Inflammatory macrophage treated with lipopolysaccharide for 1 hour (primary cell): ENCODE results near the gene CNEP1R1.

Experiments
- DNase-seq, 2 donors: peaks; one replicate each; pipeline ENCODE4 v3.0.0-alpha.2; 2020 to 2022

CNEP1R1 gene

GRCh38 chr16:50021544-50021943 lies 3.5 kb upstream of the CNEP1R1 start:
- DNase-seq = no peak

DNA sequence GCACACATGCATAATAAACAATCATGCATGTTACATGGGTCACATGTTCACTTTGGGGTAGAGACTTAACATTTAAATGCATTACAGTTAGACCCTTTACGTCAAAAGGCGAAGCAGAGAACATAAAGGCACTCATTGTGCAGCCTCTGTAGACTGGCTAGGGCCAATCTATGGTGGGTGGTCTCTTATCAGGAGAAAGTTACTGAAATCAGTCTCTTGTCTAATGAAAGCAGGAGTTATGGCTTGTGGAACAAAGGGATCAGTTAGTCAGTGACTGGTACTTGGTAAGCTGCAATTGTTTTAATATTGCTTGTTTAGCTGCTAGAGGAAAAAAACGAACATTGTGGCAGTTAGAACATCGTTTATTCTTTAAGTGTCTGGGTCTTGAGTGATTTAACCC lies 1.4 kb upstream of the CNEP1R1 start:
- DNase-seq = no peak

GRCh38 chr16:50024207-50024606 lies 818 bp upstream of the CNEP1R1 start:
- DNase-seq = no peak

GRCh38 chr16:50025537-50025931 lies 509 bp downstream of the CNEP1R1 start:
- no peak for DNase-seq

GRCh38 chr16:50027829-50028228 lies 2.8 kb downstream of the CNEP1R1 start:
- DNase-seq = no peak

GRCh38 chr16:50035468-50035992 lies 10.5 kb downstream of the CNEP1R1 start:
- no peak for DNase-seq

- DNase-seq = no peak
Measured at GRCh38 chr16:50036426-50036825, 11.4 kb downstream of the CNEP1R1 start.

- peak; percentile 80 to 96 for DNase-seq
Measured at GRCh38 chr16:50037662-50038220, 12.7 kb downstream of the CNEP1R1 start.

GRCh38 chr16:50038286-50038685 lies 13.3 kb downstream of the CNEP1R1 start:
- peak in 1 of 2 donors; percentile 34 for DNase-seq

DNA sequence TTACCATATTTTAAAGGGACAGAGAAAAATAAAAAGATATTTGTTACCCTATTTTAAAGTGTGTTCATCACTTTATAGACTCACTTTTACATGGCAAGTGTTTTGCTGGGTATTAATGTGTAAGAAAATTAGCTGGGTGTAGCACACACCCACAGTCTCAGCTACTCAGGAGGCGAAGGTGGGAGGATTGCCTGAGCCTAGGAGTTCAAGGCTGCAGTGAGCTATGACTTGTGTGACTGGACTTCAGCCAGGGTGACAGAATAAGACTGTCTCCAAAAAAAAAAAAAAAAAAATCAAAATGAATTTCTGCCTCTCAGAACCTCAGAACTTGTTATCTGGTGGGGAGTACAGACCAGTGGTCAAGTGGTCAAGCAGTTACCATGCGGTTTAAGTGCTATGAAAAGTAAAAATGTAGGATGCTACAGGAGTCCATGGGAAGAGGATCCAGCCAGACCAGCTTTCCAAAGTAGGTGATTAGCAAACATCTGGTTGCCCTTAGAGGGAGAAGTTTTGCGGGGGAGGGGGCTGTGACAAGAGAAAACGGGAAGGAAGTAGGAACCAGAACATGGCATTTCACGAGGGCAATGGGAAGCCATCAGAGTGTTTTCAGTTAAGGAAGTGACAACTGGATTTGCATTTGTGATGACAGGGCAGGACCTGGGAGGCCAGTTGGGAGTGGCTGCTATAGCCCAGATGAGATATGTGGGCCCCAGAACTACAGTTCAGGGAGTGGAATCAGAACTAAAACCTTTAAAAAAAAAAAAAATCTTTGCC lies 13.9 kb downstream of the CNEP1R1 start:
- peak; percentile 92 to 99 for DNase-seq

- DNase-seq = no peak
Measured at GRCh38 chr16:50040018-50040417, 15.0 kb downstream of the CNEP1R1 start.

DNA sequence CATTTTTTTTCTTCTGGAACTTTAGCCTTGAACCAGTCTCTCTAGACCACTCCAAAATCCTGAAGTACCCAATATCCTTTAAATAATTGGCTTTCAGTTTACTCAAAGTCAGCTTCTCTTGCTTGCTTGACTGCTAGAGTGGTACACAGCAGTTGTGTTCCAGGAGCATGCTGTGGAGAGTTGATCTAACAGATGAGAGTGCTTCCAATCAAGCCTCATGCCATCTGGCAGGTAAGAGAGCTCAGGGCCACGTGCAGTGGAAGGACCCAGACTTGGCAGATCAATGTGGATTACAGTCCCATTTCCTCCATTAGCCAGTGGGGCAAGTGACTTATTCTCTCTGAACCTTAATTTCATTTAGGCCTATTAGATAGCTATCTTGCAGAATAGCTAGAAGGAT lies 15.7 kb downstream of the CNEP1R1 start:
- no peak for DNase-seq

DNA sequence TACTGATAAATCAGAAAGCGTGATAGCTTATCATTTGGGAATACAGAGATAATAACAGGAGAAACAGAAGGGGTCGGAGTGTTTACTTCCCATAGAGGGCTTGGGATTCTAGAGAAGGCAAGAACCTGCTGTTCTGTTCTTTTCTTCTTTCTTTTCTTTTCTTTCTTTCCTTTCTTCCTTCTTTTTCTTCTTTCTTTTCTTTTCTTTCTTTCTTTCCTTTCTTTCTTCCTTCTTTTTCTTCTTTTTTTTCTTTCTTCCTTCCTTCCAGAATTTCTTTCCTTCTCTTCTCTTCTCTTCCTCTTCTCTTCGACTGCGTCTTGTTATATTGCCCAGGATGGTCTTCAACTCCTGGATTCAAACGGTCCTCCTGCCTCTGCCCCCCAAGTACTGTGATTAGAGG lies 18.3 kb downstream of the CNEP1R1 start:
- DNase-seq = no peak

DNA sequence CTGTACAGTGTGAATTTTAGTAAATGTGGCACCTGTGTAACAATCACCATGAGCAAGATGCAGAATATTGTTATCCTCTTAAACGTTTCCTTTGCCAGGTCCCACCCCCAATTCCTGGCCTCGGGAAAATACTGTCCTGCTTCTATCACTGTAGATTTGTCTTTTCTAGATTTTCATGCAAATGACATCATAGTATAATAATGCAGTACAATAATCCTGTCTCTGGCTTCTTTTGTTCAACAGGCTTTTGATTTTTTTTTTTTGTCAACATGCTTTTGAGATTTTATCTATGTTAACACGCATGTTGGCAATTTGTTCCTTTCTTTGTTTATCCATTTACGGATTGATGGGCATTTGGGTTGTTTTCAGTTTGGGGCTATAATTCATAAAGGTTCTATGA lies 20.4 kb downstream of the CNEP1R1 start:
- no peak for DNase-seq

DNA sequence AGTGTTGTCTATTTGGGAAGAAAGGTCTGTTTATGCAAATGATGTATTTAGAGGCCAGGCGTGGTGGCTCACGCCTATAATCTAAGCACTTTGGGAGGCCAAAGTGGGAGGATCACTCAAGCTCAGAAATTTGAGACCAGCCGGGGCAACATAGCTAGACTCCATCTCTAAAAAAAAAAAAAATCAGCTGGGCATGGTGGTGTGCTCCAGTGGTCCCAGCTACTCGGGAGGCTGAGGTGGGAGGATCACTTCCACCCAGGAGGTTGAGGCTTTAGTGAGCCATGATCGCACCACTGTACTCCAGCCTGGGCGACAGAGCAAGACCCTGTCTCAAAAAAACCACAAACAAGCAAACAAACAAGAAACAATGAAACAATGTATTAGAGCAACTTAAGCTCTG lies 21.8 kb downstream of the CNEP1R1 start:
- no peak for DNase-seq

DNA sequence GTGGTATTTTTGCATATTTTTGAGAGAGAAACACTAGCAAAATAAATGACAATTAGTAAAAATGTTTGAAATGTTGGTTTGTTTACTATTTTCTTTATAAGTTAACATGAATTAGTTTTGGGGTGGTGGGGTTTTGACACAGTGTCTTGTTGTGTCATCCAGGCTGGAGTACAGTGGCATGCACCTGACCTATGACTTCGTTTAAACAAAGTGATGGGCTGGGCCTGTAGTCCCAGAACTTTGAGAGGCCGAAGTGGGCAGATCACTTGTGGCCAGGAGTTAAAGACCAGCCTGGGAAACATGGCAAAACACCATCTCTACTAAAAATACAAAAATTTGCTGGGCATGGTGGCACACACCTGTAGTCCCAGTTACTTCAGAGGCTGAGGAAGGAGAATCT lies 22.8 kb downstream of the CNEP1R1 start:
- DNase-seq = no peak

- no peak for DNase-seq
Measured at GRCh38 chr16:50050802-50051201, 25.8 kb downstream of the CNEP1R1 start.

GRCh38 chr16:50056226-50056625 lies 31.2 kb downstream of the CNEP1R1 start:
- no peak for DNase-seq

DNA sequence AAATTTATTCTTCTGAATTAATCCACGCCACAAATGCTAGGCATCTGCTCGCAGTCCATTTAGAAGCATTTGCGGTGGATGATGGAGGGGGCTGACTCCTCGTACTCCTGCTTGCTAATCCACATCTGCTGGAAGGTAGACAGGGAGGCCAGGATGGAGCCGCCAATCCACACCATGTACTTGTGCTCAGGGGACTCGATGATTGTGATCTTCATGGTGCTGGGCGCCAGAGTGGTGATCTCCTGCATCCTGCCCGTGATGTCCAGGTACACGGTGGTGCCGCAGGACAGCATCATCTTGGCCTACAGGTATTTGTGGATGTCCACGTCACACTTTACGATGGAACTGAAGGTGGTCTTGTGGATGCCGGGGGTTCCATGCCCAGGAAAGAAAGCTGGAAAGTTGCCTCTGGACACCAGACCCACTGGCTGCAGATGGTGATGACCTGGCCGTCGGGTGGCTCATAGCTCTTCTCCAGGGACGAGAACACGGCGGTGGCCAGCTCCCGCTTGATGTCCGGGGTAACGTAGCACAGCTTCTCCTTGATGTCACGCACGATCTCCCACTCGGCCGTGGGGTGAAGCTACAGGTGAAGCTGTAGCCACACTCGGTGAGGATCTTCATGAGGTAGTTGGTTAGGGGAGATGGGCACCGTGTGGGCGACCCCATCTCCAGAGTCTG lies 33.2 kb downstream of the CNEP1R1 start:
- DNase-seq = no peak

DNA sequence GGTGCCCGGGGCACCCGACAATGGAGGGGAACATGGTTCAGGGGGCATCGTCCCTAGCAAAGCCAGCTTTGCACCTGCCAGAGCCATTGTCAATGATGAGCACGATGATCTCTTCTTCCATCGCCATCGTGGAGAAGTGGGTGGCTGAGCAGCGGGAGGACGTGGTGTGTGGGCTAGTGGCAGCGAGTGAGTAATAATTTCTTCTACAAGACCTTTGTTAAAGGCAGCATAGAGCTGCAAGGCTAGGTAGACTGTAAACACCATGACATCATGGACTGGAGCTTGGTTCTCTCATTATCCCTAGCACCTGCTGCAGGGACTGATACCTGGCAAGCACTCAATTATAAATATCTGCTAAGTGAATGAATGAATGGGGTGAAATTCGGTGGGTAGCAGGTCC lies 34.1 kb downstream of the CNEP1R1 start:
- DNase-seq = no peak

- no peak for DNase-seq
Measured at GRCh38 chr16:50059669-50060068, 34.6 kb downstream of the CNEP1R1 start.

- DNase-seq = no peak
Measured at GRCh38 chr16:50061326-50061725, 36.3 kb downstream of the CNEP1R1 start.

GRCh38 chr16:50065241-50065623 lies 40.2 kb downstream of the CNEP1R1 start:
- DNase-seq = no peak
